Smooth muscle cell (in vitro differentiated cells): ENCODE data around the gene SDK2. TPM values are rescaled to one million over a fixed set of nuclear protein-coding genes. Genes with fewer than 3 reads are reported as not detected.

Experiments
- DNase-seq: peaks from one replicate; lab custom pipeline; 2025; ENCODE audit not compliant: unreplicated experiment; lab: John Stamatoyannopoulos, UW
- H2AFZ ChIP-seq: fragments of 200-600 bp; sonication (generic); 2 replicates; pipeline ENCODE4 v1.6.0; 2016; ENCODE audit warnings: antibody characterized with exemption, low read depth, mild to moderate bottlenecking
- H3F3A ChIP-seq: fragments of 200-600 bp; sonication (generic); 2 replicates; pipeline ENCODE4 v1.6.0; 2017; ENCODE audit warnings: antibody characterized with exemption, low read depth
- H3K27ac ChIP-seq: fragments of 200-600 bp; sonication (generic); 2 replicates; pipeline ENCODE4 v1.5.1; 2016; ENCODE audit warnings: low read depth, mild to moderate bottlenecking
- H3K27me3 ChIP-seq: fragments of 200-600 bp; sonication (generic); 2 replicates; pipeline ENCODE4 v1.6.1; 2016; ENCODE audit warnings: low read depth, mild to moderate bottlenecking
- H3K36me3 ChIP-seq: fragments of 200-600 bp; sonication (generic); 2 replicates; pipeline ENCODE4 v1.5.1; 2016; ENCODE audit warnings: low read depth
- H3K4me1 ChIP-seq: fragments of 200-600 bp; sonication (generic); 2 replicates; pipeline ENCODE4 v1.5.1; 2016; ENCODE audit warnings: low read depth
- H3K4me2 ChIP-seq: fragments of 200-600 bp; sonication (generic); 2 replicates; pipeline ENCODE4 v1.6.0; 2016; ENCODE audit warnings: mild to moderate bottlenecking
- H3K4me3 ChIP-seq: fragments of 200-600 bp; sonication (generic); 2 replicates; pipeline ENCODE4 v1.5.1; 2016; ENCODE audit warnings: mild to moderate bottlenecking
- H3K79me2 ChIP-seq: fragments of 200-600 bp; sonication (generic); 2 replicates; pipeline ENCODE4 v1.6.0; 2016; ENCODE audit warnings: low read depth, mild to moderate bottlenecking
- H3K9ac ChIP-seq: fragments of 200-600 bp; sonication (generic); 2 replicates; pipeline ENCODE4 v1.6.0; 2016; ENCODE audit warnings: low read depth
- H3K9me3 ChIP-seq: fragments of 200-600 bp; sonication (generic); replicated peaks from 2 replicates; pipeline ENCODE4 v1.5.1; 2016; ENCODE audit warnings: low read depth
- H4K20me1 ChIP-seq: fragments of 200-600 bp; sonication (generic); 2 replicates; pipeline ENCODE4 v1.6.0; 2016; ENCODE audit warnings: low read depth
- WGBS: methylation state at CpG from one replicate; pipeline ENCODE4 v1.1.7; 2016; ENCODE audit warnings: low lambda C conversion rate; 5-methylcytosine and 5-hydroxymethylcytosine counted together
- polyA plus RNA-seq: library from polyadenylated mRNA; unstranded; fragments of >200 nt; fragmentation: Nextera tagmentation; extraction: Ambion mirVana; gene quantifications from 2 replicates; pipeline ENCODE4 v1.2.1, GENCODE V29; 2016
- total RNA-seq: library from RNA; depleted of rRNA; stranded (reverse); fragments of >200 nt; gene quantifications from 2 replicates; pipeline ENCODE4 v1.2.3, GENCODE V29; 2014
- TF ChIP-seq, protein P1 (sequence below): fragments of 200-600 bp; sonication (generic); IDR thresholded peaks from 2 replicates; pipeline ENCODE4 v1.5.1; 2017; ENCODE audit warnings: borderline replicate concordance, mild to moderate bottlenecking, antibody characterized with exemption; ENCODE audit not compliant: insufficient read depth, poor library complexity, severe bottlenecking

The SDK2 gene
- total and polyA plus RNA-seq, 2 experiments from 2014 or later = 4.6 to 6.5 TPM

DNA sequence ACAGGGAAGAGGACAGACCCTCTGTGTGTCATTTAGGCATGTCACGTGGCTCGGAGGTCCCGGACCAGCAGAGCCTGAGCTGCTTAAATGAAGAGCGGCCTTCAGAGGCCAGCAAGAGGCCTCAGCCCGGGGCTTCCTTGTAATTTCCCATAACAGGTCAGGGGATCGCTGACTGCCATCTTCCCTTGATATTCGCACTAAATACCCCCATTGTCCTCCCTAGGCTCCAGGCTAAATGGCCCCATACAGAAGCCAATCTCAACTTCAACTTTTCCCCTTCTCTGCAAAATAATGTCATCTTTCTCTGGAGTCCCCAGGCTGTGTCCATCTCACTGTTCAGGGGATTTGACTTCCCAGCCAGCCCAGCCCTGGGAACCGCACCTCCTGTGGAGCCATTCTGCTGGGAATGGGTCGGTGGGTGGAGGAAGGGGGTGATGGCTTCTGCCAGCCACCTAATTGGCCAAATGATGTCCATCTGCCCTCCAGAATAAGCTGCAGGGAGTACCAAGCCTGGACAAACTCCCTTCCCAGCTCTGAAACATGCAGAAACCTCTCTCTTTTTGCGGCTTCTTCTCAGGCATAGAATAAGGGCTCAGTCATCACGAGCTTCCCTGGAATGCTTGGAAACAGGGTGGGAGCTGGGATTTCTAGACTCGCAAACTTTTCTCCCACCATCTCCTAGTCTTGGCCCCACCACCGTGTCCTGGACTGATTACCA, 129.9 kb downstream of the SDK2 start:
- H3K27me3 ChIP-seq = no peaks in the 10 kb centered on the region
- no peaks in the 10 kb centered on the region for H3K79me2 ChIP-seq
- H3K9ac ChIP-seq = no peak overlapping the region
- H3K36me3 ChIP-seq = no peaks in the 10 kb centered on the region
- H3K9me3 ChIP-seq = no peaks in the 10 kb centered on the region
- H4K20me1 ChIP-seq = peaks cover 72% of the 10 kb centered on the region
- no peak for DNase-seq
- no peak overlapping the region for H3K4me3 ChIP-seq
- TF ChIP-seq, protein P1, sequence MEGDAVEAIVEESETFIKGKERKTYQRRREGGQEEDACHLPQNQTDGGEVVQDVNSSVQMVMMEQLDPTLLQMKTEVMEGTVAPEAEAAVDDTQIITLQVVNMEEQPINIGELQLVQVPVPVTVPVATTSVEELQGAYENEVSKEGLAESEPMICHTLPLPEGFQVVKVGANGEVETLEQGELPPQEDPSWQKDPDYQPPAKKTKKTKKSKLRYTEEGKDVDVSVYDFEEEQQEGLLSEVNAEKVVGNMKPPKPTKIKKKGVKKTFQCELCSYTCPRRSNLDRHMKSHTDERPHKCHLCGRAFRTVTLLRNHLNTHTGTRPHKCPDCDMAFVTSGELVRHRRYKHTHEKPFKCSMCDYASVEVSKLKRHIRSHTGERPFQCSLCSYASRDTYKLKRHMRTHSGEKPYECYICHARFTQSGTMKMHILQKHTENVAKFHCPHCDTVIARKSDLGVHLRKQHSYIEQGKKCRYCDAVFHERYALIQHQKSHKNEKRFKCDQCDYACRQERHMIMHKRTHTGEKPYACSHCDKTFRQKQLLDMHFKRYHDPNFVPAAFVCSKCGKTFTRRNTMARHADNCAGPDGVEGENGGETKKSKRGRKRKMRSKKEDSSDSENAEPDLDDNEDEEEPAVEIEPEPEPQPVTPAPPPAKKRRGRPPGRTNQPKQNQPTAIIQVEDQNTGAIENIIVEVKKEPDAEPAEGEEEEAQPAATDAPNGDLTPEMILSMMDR = no peak
- WGBS = 85% methylated on average over 13 of the region's 13 CpGs
- no peaks in the 10 kb centered on the region for H3K4me1 ChIP-seq
- no peaks in the 10 kb centered on the region for H3F3A ChIP-seq
- no peak overlapping the region for H2AFZ ChIP-seq
- H3K4me2 ChIP-seq = no peak overlapping the region
- no peak overlapping the region for H3K27ac ChIP-seq

DNA sequence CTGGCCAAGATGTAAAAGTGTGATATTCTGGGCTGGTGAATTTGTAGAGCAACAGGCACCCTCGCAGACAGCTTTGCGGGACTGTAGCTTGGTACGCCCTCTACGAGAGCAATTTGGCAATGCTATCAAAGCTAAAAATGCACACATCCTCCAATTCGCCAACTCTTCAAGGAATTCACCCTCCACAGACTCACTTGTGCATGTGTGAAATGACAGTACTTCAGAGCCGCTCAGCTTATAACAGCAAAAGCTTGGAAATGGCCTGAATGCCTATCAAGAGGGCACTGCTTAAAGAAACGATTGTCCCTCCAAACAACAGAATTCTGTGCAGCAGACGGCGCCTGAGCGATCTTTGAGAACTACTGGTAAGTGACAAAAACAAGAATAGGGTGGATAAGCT, 130.8 kb downstream of the SDK2 start:
- Histone ChIP-seq H3K27ac (no peak overlapping the region), H3K4me3 (no peak overlapping the region), H3F3A (no peaks in the 10 kb centered on the region), H3K9me3 (no peaks in the 10 kb centered on the region), H3K9ac (no peak overlapping the region), H2AFZ (no peak overlapping the region), H4K20me1 (peaks cover 72% of the 10 kb centered on the region), H3K27me3 (no peaks in the 10 kb centered on the region), H3K36me3 (no peaks in the 10 kb centered on the region), H3K4me2 (no peak overlapping the region), H3K79me2 (no peaks in the 10 kb centered on the region), H3K4me1 (no peaks in the 10 kb centered on the region)
- WGBS = 91% methylated on average over 10 of the region's 10 CpGs
- TF ChIP-seq, protein P1 = no peak
- no peak for DNase-seq

- 85% methylated on average over 5 of the region's 5 CpGs for WGBS
- H3K4me2 ChIP-seq = no peak overlapping the region
- no peak overlapping the region for H3K9ac ChIP-seq
- H2AFZ ChIP-seq = no peak overlapping the region
- H3K79me2 ChIP-seq = no peaks in the 10 kb centered on the region
- no peaks in the 10 kb centered on the region for H3F3A ChIP-seq
- H3K9me3 ChIP-seq = no peaks in the 10 kb centered on the region
- H3K4me3 ChIP-seq = no peak overlapping the region
- H3K4me1 ChIP-seq = no peaks in the 10 kb centered on the region
- H3K27me3 ChIP-seq = no peaks in the 10 kb centered on the region
- peaks cover 74% of the 10 kb centered on the region for H4K20me1 ChIP-seq
- H3K27ac ChIP-seq = no peak overlapping the region
- H3K36me3 ChIP-seq = no peaks in the 10 kb centered on the region
- no peak for DNase-seq
- TF ChIP-seq, protein P1 = no peak
These were observed 132.5 kb downstream of the SDK2 start for GRCh38 chr17:73511719-73512115.
